IPS DF 6.9 (cell line): ENCODE data around the gene KDM2A.

Experiments used
- DNase-seq: peaks from one replicate; pipeline ENCODE4 v3.0.0-alpha.2; 2013; ENCODE audit warnings: low read depth, low spot score
- H3K27ac ChIP-seq: one replicate; pipeline ENCODE4 v1.5.1; 2013; ENCODE audit warnings: low read length, control low read depth
- H3K27me3 ChIP-seq: 2 replicates; pipeline ENCODE4 v1.6.1; 2013; ENCODE audit warnings: mild to moderate bottlenecking, low read length; ENCODE audit not compliant: control insufficient read depth, insufficient read depth
- H3K36me3 ChIP-seq: 2 replicates; pipeline ENCODE4 v1.6.1; 2013; ENCODE audit warnings: low read length; ENCODE audit not compliant: control insufficient read depth, insufficient read depth
- H3K4me1 ChIP-seq: 2 replicates; pipeline ENCODE4 v1.6.1; 2013; ENCODE audit warnings: low read length; ENCODE audit not compliant: control insufficient read depth, insufficient read depth
- H3K4me3 ChIP-seq: 2 replicates; pipeline ENCODE4 v1.5.1; 2013; ENCODE audit warnings: mild to moderate bottlenecking, low read length
- H3K9me3 ChIP-seq: 2 replicates; pipeline ENCODE4 v1.6.1; 2013; ENCODE audit warnings: low read length, inconsistent platforms; ENCODE audit not compliant: control insufficient read depth, insufficient read depth
- WGBS: extraction: QIAGEN DNeasy Blood & Tissue Kit; methylation state at CpG from one replicate; pipeline ENCODE4 v1.1.7; 2013; ENCODE audit warnings: mixed read lengths, missing lambda C conversion rate; ENCODE audit not compliant: insufficient read length, insufficient coverage; 5-methylcytosine and 5-hydroxymethylcytosine counted together

KDM2A gene

DNA sequence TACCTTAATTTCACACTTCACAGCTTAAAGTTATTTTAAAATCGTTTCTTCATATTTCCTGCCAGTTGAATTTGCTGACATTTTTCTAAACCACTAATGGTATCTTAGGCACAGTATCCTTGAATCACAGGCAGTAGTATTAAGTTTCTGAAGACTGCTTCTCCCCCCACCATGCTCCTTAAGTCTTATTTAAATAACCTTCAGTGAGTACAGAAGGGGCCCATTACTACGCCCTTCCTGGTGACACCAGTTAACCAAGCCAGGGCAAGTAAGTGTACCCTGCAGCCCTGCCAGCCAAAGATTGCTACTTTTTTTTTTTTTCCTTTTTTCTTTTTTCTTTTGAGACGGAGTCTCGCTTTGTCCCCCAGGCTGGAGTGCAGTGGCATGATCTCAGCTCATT, 19.9 kb downstream of the KDM2A start:
- Histone ChIP-seq H3K9me3 (no peaks in the 10 kb centered on the region), H3K27me3 (no peaks in the 10 kb centered on the region), H3K4me3 (no peak overlapping the region), H3K27ac (no peak overlapping the region), H3K4me1 (no peaks in the 10 kb centered on the region), H3K36me3 (peaks cover 2% of the 10 kb centered on the region; the same call in 1 of the 2 replicates)
- WGBS: no CpG with 5 or more reads among the region's 4 CpGs
- DNase-seq: no peak

GRCh38 chr11:67146516-67147226, 27.6 kb downstream of the KDM2A start:
- Histone ChIP-seq H3K27ac (no peak overlapping the region), H3K4me3 (no peak overlapping the region), H3K4me1 (no peaks in the 10 kb centered on the region), H3K36me3 (no peaks in the 10 kb centered on the region), H3K27me3 (no peaks in the 10 kb centered on the region), H3K9me3 (no peaks in the 10 kb centered on the region)
- WGBS: no CpG with 5 or more reads among the region's 5 CpGs
- DNase-seq: no peak

GRCh38 chr11:67153971-67154370, 34.9 kb downstream of the KDM2A start:
- Histone ChIP-seq H3K36me3 (no peaks in the 10 kb centered on the region), H3K27ac (no peak overlapping the region), H3K4me1 (no peaks in the 10 kb centered on the region), H3K27me3 (no peaks in the 10 kb centered on the region), H3K9me3 (no peaks in the 10 kb centered on the region), H3K4me3 (no peak overlapping the region)
- DNase-seq: no peak
- WGBS: 100% methylated on average over 1 of the region's 4 CpGs

- H3K36me3 ChIP-seq: no peaks in the 10 kb centered on the region
- H3K4me1 ChIP-seq: no peaks in the 10 kb centered on the region
- no peaks in the 10 kb centered on the region for H3K27me3 ChIP-seq
- H3K27ac ChIP-seq: no peak overlapping the region
- no peak for DNase-seq
- H3K4me3 ChIP-seq: no peak overlapping the region
- H3K9me3 ChIP-seq: no peaks in the 10 kb centered on the region
- WGBS: no CpG with 5 or more reads among the region's 2 CpGs
These were observed 35.7 kb downstream of the KDM2A start for GRCh38 chr11:67154726-67155125.

- no peak for DNase-seq
- Histone ChIP-seq H3K27ac (no peak overlapping the region), H3K4me3 (no peak overlapping the region), H3K27me3 (no peaks in the 10 kb centered on the region), H3K36me3 (no peaks in the 10 kb centered on the region), H3K4me1 (no peaks in the 10 kb centered on the region), H3K9me3 (no peaks in the 10 kb centered on the region)
- no CpG with 5 or more reads among the region's 4 CpGs for WGBS
These were observed 38.6 kb downstream of the KDM2A start for GRCh38 chr11:67157691-67158090.

- WGBS: no CpG with 5 or more reads among the region's 2 CpGs
- Histone ChIP-seq H3K4me3 (no peak overlapping the region), H3K9me3 (no peaks in the 10 kb centered on the region), H3K36me3 (no peaks in the 10 kb centered on the region), H3K4me1 (no peaks in the 10 kb centered on the region), H3K27me3 (no peaks in the 10 kb centered on the region), H3K27ac (no peak overlapping the region)
- no peak for DNase-seq
These were observed 39.2 kb downstream of the KDM2A start for GRCh38 chr11:67158221-67158620.

DNA sequence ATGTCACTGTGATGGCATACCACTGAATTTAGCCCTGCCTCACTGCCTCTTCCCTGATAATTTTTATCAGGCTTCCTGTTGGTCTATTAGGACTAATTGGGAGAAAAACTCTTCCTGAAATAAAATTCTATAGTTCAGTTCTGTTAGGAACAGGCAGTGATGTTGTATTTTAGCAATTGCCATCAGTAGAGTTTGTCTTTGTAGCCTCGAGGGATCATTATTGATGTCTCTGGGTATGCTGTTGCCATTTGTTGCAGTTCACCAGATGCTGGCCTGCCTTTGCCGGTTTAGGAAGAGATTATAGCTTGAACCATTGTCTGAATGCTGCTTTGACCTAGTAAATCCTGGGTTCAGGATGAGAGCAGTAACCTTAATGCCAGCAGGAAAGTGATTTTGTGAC, 41.0 kb downstream of the KDM2A start:
- no peaks in the 10 kb centered on the region for H3K9me3 ChIP-seq
- no peak for DNase-seq
- no peaks in the 10 kb centered on the region for H3K4me1 ChIP-seq
- no CpG with 5 or more reads among the region's 2 CpGs for WGBS
- no peak overlapping the region for H3K27ac ChIP-seq
- H3K4me3 ChIP-seq: no peak overlapping the region
- no peaks in the 10 kb centered on the region for H3K36me3 ChIP-seq
- H3K27me3 ChIP-seq: no peaks in the 10 kb centered on the region

DNA sequence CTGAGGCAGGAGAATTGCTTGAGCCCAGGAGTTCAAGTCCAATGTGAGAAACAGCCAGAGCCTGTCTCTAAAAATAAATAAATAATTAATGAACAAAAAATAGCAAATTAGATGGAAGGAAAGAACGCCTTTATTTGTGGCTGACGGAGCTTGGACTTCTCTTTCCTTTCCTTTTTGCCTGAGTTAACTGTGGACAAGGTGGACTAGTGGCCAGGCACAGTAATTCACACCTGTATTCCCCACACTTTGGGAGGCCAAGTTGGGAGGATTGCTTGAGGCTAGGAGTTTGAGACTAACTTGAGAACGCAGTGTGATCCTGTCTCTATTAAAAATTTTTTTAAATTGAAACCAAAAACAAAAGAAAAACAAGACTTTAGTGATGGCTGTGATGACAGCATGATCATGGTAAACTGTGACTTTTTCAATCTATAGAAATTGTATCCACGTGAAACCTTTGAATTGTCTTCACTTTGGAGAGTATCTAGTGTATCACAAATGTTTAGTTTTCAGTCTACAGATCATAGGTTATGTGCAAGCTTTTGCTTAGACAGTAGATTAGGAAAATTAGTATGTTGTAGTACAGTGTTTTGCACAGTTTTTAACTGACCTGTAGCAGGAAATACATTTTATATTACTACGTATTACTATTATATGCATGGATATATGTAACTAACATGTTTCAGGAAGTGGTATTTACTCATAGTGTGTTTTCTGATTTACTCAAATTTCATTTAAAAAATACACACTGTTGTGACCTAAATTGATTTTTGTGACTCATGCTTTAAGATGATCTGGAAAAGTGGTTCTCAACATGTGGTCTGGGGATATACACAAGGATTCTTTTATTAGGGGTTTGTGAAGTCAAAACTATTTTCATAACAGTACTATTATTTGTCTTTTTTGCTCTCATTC, 42.1 kb downstream of the KDM2A start:
- Histone ChIP-seq H3K27ac (no peak overlapping the region), H3K9me3 (no peaks in the 10 kb centered on the region), H3K4me3 (no peak overlapping the region), H3K36me3 (no peaks in the 10 kb centered on the region), H3K4me1 (no peaks in the 10 kb centered on the region), H3K27me3 (no peaks in the 10 kb centered on the region)
- WGBS: no CpG with 5 or more reads among the region's 5 CpGs
- DNase-seq: no peak

DNA sequence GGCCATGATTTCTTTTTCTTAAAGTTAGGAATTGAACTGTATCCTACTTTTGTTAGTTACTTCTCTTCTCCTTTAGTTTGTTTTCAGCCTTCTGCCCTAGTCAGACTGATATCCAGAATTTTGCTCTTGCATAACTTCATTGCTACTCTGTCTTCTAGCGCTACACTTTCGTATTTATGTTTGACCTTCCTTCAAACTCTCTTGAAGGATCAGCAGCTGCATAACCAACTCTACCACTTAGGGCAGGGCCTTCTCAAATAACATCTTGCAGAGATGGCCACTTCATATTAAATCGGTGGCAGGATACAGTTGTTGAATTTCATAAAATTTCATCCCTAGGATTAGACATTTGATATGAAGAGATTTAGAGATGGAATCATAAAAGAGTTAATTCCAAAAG, 43.9 kb downstream of the KDM2A start:
- no CpG with 5 or more reads among the region's 3 CpGs for WGBS
- no peak for DNase-seq
- Histone ChIP-seq H3K36me3 (no peaks in the 10 kb centered on the region), H3K27me3 (no peaks in the 10 kb centered on the region), H3K4me1 (no peaks in the 10 kb centered on the region), H3K4me3 (no peak overlapping the region), H3K9me3 (no peaks in the 10 kb centered on the region), H3K27ac (no peak overlapping the region)

DNA sequence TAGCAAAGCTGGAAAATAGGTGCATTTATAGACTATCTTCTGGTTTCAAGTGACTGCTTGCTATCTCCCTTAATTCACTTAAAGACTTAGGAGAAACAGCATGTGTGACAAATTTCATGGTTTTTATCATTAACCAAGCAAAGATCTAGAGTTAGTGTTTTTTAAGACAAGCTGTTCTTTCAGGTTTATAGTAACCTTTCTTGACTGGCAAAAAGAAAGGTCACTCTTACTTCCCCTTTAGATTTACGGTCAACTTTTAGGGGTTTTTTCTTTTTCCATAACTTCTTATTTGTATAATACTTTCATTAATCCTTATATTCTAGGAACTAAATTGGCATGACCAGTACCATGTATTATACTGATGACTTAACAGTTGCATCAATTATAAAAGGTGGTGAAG, 46.6 kb downstream of the KDM2A start:
- no peak for DNase-seq
- H3K27me3 ChIP-seq: no peaks in the 10 kb centered on the region
- no peak overlapping the region for H3K4me3 ChIP-seq
- no peaks in the 10 kb centered on the region for H3K4me1 ChIP-seq
- WGBS: no CpG with 5 or more reads among the region's 1 CpG
- no peaks in the 10 kb centered on the region for H3K9me3 ChIP-seq
- H3K36me3 ChIP-seq: no peaks in the 10 kb centered on the region
- no peak overlapping the region for H3K27ac ChIP-seq
